HTERT RPE-1 (cell line): Measurements from ENCODE around the gene DIPK1B.
"Not testable (repeated sequence)": the region's sequence is repeated elsewhere in the genome, so short reads cannot be mapped to it uniquely, and the experiment has no call there.

Experiments used
- in situ Hi-C: fragments of 300-500 bp; cut with MboI; formaldehyde crosslinking; loops from 4 replicates; pipeline ENCODE4 v1.14.3; 2020; ENCODE audit warnings: low sequenced_read_pairs

DIPK1B gene

GRCh38 chr9:136748666-136749611, 36.6 kb downstream of the DIPK1B start:
- in situ Hi-C loops = no loop called here

DNA sequence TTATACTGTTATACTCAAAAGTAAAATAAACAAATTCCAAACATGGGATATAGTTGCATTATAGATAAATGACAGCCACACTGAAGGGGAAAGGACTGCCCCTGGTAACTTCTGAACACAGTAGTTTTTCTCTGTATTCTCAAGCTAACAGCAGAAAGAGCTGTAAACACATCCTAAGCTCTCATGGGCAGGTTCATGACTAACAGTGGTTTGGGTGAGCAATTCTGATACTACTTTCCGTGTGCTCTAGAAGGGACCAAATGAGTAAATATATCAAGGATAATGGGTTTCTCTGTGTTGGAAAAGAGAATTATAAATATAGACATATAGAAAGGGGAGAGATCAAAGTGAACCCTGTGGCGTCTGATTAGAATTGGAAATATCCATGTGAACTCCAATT, 38.2 kb downstream of the DIPK1B start:
- in situ Hi-C loops = no loop called here

- in situ Hi-C loops = no loop called here
Observed at GRCh38 chr9:136751244-136751643, 38.9 kb downstream of the DIPK1B start.

- in situ Hi-C loops = no loop called here
Observed at GRCh38 chr9:136751814-136752213, 39.4 kb downstream of the DIPK1B start.

- in situ Hi-C loops = no loop called here
Observed at GRCh38 chr9:136753371-136754058, 41.1 kb downstream of the DIPK1B start.

DNA sequence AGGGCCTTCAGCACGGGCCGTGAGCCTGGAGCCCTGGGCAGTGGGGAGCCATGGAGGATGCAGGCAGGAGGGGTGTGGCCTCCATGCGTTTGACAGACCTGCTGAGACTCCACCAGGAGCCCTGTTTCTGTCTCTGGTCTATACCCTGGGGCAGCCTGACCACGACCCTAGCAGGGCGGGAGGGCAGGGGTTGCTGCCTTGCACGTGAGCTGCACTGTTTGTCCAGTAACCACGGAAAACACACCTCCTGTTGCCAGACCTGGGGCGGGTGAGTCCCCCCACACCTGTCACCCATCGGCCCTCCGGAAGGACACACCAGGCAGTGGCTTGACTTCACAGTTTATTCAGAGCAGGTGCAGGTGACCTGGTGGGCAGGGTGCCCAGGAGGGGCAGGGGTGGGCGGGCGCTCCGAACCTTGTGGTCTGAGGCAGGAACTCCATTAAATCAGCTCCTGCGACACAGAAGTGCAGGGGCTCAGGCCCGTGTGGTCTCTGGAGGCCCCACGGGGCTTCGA, 41.7 kb downstream of the DIPK1B start:
- in situ Hi-C loops = no loop called here

DNA sequence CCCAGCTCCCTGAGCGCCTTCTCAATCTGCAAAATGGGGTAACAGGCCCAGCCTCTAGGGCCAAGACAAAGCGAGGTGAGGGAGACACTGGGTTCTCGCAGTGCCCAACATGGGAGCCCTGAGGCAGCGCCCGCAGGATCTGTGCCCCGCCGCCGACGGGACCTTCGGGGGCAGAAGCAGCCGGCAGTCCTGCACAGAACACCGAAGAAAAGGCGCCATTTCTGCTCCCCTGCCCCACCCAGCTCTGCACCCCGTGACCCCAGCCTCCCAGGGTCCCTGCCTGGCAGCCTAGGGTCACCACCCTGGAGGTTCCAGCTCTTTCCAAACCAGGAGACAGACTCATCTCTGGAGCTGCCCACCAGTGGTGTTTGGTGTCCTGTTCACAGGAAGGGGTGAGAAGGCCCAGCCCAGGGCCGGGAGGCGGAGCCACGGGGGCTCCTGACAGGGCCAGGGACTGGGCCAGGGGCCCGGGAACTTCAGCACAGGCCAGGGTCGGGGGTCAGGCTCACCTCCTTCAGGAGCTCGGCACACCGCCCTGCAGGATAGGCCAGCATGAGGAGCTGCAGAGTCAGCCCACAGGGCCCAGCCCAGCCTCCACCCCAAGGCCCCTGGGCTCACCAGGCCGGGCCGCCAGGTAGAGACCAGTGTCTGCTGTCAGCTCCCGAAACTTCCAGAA, 42.4 kb downstream of the DIPK1B start:
- in situ Hi-C loops = no loop called here

- in situ Hi-C loops = not testable (repeated sequence)
Observed at GRCh38 chr9:136755302-136756133, 43.1 kb downstream of the DIPK1B start.

- in situ Hi-C loops = no loop called here
Observed at GRCh38 chr9:136756134-136756438, 43.7 kb downstream of the DIPK1B start.

GRCh38 chr9:136756836-136757235, 44.5 kb downstream of the DIPK1B start:
- in situ Hi-C loops = no loop called here

DNA sequence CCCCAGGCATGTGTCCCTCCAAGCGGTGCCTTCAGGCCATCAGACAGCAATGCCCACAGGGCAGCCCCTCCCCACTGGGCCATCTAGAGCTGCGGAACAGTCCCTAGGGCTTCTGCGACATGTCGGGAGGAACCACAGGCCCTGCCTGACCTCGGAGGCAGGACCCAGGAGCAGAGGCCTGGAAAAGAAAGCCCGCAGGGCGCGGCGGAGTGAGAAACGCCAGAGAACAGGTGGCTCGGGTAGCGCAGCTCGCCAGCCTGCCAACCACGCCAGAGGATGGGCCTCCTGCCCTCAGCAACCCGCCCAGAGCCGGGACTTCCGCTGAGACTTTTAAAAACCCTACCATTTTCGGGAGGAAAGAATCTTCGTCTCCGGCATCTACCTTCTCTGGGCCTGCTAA, 45.0 kb downstream of the DIPK1B start:
- in situ Hi-C loops = no loop called here

- in situ Hi-C loops = no loop called here
Observed at GRCh38 chr9:136757751-136758140, 45.4 kb downstream of the DIPK1B start.

- in situ Hi-C loops = no loop called here
Observed at GRCh38 chr9:136759001-136759400, 46.6 kb downstream of the DIPK1B start.

DNA sequence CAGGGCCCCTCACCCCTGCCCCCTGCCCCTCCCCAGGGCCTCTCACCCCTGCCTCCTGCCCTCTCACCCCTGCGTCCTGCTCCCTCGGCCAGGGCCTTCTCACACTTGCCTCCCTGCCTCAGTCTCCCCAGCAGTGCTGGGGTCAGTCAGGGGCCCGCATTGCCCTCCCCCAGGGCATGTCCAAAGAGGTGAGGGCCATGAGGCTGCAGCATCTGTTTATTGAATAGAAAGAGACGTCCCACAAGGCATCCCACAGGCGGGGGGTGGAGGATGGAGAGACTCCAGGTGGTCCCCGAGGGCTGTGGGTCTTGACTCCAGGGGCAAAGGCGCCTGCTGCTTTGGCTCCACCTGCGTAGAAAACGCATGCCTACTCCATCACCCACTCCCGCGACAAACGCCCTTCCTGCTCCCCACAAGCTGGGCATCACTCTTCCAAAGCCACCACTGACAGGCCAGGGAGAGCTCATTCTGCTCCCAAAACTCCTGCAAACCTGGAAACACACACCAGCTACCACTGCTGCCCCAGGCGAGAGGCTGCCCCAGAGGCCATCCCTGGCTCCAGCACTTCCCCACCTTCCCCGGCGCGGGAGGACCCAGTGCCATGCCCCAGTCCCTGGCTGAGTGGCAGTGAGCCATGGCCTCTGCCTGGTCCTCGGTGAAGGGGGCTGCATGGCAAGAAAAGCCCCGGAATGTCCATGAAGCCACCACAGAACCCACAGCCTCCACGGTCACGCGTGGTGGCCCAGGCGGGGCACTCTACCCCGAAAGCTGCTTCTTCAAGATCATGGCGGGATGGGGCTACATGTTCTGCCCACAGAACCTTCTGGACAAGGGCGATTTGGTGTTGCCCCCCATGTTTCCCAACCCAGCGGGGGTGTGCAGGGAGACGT, 47.3 kb downstream of the DIPK1B start:
- in situ Hi-C loops = no loop called here

- in situ Hi-C loops = no loop called here
Observed at GRCh38 chr9:136760424-136760823, 48.1 kb downstream of the DIPK1B start.

- in situ Hi-C loops = not testable (repeated sequence)
Observed at GRCh38 chr9:136760834-136761544, 48.6 kb downstream of the DIPK1B start.

GRCh38 chr9:136761545-136761981, 49.2 kb downstream of the DIPK1B start:
- in situ Hi-C loops = no loop called here

GRCh38 chr9:136762221-136762691, 49.9 kb downstream of the DIPK1B start:
- in situ Hi-C loops = no loop called here
